LoVo (cell line): ENCODE measurements around the gene SPRY1.
A peak's percentile ranks its signal among the peaks of the same experiment; 100 is the strongest.

ENCODE experiments used
- DNase-seq: peaks from one replicate; pipeline ENCODE4 v3.0.0-alpha.2; 2016; ENCODE audit warnings: low spot score

The SPRY1 gene

DNA sequence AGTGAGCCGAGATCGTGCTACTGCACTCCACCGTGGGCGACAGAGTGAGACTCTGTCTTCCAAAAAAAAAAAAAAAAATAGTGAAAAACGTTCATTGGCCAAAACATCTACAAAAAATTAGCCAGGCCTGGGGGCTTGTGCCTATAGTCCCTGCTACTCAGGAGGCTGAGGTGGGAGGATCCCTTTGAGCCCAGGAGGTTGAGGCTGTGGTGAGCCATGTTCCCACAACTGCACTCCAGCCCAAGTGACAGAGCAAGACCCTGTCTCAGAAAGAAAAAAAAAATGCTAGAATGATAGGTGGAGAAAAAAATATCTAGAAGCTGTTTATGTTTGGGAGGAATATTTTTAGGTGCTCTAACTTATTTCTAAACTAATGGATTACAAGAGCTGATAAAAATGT is 14.9 kb downstream of the SPRY1 start:
- no peak for DNase-seq

DNA sequence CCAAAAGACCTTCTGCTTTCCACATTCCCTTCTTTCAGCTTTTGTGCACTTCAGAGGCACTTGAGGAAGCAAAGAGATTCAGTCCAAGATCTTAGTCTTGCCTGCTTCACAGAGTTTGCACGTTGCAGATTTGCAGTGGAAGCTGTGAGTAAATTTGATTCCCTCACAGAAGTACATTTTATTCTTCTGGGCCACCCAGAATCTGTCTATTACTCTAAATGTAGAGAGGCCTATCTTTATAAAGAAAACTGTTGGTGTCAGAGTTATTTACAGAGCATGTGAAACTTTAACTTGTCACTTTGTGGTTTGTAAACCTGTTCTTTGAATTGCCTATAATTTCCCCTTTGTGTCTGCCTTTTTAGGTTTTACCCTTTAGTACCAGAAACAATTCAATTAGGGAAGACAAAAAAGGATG is 15.5 kb downstream of the SPRY1 start:
- DNase-seq, result no peak

DNA sequence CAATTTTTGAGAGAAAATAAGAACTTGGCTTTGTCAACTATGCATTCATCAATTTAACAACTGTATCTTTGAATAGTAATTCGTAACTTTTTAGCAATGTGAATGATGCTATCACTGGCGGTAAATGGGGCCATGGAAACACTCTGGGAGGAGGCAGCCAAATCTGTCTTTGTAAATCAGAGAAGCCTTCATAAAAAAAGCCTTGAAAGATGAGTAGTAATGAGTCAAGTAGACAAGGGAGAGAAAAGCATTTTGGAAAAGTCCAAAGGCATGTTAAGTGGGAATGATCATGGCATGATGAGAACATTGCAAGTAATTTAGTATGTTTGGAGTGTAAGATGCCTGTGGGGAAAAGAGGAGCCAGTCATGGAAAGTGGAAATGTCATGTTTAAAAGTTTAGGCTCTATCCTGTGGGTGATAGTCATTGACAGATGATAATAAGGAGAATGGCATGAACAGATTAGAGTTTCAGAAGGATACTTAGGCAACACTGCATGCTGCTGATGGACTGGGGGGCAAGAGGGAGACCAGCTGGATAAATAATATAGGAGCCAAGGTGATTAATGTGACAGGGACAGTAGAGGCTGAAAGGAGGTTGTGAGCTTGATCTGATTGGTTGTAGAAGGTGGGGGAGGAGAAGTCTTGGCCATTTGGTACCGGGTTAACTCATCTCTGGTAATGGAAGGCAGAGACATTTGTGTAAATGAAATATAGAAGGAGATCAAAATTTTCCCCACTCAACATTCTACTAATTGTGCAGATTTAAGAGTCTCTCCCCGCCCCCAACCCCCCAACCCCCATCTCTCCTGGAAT is 16.3 kb downstream of the SPRY1 start:
- no peak for DNase-seq

DNA sequence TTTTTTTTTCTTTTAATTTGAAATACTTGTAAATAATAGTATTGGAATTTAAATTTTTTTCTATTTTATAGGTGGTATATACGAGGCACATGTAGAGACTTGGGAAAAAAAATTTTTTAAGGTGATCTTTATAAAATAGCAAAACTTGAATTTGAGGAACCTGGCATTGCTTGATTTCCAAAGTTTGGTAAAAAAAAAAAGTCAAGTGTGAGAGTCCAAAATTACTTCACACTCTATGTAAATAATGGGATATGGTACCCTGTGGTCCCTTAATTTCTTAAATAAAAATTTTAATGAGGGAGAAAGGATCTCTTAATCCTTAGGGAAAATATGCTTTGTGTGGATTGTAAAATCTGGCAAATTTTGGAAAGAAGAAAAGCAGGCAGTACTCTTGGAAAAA is 19.0 kb downstream of the SPRY1 start:
- DNase-seq, result no peak

DNA sequence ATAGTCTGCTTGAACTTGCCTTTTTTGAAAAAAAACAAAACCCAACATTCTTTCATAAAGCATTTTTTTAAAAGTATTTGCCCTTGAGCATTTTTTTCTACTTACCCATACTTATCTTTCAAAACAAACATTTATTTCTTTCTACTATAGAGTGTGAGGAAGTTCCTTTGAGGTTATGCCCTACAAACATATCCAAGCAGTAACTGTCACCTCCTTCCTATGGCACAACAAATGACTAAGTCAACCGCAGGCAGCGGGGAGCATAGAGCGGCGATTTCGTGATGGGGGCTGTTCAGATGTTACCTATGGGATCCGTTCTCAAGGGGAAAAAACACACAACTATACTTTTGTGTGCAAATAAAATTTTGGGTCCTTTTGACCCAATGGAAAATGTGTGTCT is 19.4 kb downstream of the SPRY1 start:
- DNase-seq, result no peak

DNA sequence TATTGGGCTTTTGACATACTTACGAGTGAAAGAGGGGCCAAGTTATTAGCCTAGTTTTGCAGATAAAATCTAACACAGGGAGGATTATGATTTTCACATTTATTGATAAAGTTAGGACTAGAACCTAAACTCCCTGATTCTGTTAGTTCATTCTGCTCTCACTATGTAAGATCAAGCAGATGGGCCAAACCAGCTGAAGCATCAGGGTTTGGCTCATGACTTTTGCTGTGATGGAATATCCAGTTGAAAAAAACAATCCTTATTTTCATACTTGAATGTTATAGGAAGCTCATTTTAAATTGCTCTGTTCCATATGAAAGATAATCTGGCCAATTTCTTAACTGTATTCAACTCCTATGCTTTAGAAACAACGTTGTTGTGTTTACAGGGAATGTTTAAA is 21.2 kb downstream of the SPRY1 start:
- DNase-seq, result no peak

DNA sequence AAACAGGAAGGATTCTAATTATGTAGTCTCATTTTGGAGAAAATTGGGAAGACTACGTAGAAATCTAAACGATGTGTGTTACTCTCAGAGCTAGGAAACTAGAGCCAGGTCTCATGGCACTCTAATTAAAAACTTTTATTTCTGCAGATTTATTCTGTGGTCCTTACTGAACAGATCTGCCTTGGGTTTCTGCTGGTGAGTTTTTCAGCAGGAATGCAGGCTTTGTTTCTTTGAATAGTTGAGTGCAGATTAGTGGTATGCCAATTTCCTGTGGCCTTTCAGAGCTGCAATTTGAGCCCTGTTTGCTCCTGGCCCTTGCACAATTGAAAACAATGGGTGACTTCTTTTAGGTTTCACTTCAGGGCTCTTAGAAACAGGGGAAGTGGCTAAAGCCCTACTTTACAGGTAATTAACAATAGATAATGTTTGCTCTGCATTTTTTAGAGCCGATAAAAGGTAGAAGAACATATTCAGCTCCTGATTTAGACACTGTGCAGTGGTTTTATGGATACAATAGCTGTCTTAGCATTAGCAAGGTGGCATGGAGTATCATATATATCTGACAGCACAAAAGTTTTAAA is 21.8 kb downstream of the SPRY1 start:
- DNase-seq, result peak; percentile 14

DNA sequence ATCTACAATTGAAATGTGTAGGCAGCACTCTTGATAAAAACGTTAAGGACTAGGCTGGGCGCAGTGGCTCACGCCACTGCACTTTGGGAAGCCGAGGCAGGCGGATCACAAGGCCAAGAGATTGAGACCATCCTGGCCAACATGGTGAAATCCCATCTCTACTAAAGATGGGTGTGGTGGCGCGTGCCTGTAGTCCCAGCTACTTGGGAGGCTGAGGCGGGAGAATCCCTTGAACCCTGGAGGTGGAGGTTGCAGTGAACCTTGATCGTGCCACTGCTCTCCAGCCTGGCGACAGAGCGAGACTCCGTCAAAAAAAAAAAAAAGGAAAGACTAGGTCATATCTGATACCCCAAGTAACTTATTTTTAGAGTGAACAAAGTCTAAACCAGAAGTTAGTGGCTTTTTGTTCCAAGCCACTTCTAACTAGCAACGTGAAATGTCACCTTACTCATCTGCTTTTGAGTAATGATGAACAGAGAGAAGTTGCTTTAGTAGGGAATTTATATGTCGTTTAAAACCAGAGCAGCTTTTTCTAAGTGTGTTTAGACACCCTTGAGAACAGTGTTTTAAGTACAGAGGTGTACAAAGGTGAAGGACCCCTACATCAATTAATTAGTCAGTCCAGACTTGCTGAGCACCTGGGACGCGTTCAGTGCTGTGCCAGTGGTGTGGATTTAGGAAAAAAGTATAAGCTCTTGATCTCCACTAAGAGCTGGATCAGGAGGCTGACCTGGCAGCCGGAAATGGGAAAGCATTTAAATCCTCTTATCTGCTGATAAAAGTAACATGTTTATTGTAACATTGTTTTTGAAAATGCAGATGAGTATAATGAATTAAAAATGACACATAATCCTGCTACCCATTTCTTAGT is 23.5 kb downstream of the SPRY1 start:
- DNase-seq, result no peak

DNA sequence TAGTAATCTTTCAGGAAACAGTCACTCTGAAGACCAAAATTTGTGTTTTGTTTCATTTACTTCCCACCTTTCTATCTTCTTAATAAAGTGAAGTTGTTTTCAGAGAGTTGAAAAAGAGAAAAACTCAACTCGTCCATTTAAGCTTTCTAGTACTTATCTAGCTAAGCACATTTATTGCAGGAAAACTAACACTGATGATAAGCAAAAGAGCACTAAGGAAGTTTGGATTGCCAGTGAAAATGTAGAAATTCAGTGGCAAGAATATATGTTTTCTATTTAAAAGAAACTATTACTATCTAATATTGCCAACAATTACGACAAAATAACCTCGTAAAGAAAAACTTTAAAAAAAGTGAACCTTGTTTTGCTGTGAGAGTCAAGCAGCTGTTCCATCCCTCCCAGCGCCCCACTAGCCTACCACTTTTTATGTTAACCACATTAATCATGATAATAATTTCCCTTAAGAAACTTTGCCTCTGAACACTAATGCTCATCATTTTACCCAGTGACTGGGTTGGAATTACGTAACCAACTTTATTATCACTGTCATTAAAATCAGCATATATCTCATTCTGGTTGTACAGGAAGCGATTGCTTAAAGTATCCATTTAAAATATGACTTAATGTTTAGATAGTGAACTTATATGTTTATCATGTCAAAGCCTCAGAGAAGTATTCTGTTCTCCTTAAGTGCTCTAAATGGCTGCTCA is 24.8 kb downstream of the SPRY1 start:
- DNase-seq, result no peak

DNA sequence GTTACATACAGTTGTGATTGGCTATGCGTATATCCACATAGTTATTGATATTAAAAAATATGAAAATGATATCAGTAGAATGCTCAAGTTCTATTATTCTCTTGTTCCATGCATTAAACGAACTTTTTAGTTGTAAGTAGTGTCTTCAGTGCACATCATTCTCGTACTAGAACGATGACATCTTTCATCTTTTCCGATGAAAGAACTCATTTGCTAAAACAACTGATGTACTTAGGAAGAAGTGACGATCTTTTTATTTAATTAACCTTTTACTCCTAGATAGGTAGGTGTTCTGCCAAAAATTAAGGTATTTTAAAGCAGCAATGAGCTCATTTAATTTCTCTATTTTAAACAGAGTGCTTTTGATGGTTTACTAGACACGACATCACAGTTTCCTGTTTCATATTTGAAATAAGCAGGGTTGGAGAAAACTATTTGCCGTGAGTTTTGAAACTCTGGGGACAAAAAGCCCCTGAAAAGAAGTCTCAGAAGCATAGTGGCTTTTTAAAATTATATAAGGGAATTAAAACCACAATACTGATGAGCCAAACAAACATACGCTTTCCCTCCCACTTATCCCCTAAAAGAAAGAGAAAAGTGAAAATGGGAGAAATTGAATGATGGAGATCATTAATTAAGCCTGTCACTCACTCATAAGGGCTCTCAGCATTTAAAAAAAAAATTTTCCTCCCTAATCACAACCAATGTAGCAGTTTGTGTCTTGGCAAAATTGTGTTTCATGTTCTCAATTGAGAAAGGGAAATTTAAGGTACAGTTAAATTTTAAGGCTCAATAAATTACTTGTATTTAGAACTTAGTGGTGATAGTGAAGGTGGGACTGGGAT is 25.6 kb downstream of the SPRY1 start:
- DNase-seq, result no peak

DNA sequence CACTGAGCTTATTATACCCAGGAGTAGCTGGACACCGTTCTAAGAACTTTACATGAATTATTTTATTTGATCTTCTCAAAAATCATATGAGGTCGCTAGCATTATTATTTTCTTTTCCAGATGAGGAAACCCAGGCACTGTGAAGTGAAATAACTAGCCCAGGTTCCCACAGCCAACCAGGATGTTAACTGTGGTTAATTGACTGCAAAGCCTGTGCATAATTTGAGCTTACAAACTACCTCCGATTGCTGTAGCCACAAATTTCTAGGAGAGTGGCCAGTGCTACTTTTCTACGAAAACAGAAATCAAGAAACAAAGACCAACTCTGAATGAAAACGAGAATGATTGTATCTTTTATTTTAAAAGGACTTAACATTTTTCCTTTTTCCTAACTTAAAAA is 27.2 kb downstream of the SPRY1 start:
- no peak for DNase-seq

DNA sequence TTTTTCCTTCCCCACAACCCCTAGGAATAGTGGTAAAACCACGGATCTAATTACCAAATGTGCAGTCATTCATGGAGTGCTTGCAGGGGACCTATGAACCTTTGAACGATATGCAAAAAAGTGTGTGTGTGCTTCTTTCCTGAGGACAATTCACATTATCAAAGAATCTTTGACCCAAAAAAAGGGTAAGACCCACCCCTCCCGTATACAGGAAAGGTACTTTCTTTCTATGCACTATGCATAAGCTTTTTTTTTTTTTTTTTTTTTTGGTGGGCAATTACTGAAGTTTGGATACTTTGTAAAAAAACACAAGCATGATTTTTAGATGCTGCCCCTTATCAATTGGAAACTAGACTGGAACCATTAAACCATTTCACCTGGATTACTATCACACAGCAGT is 31.4 kb downstream of the SPRY1 start:
- DNase-seq, result no peak

DNA sequence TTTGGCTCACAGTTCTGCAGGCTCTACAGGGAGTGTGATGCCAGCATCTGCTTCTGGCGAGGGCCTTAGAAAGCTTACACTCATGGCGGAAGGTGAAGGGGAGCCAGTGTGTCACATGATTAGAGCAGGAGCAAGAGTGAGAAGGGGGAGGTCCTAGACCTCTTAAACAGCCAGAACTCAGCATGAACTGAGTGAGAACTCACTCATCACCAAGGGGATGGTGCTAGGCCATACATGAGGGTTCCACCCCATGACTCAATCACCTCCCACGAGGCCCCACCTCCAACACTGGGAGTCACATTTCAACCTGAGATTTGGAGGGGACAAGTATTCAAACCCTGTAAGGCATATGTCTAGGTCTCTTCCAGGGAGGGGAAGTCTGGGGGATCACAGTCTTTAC is 33.4 kb downstream of the SPRY1 start:
- no peak for DNase-seq

DNA sequence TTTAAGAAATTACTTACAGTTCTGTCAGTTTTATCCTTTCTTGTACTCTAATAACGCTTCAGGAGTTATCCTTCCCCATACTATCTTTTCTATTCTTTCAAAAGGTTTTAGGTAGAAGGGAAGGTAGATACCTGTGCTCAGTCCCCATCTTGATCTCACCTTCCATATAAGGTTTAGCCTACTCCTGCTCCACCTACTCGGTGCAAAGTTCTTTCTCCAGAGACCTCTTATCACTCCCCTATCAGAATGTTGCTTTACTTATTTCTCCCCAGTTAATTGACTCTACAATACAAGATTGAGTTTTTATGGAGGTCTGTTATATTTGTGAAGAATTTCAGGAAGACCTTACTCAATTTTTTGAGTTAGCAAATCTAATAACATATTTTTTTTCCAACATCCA is 33.9 kb downstream of the SPRY1 start:
- no peak for DNase-seq

DNA sequence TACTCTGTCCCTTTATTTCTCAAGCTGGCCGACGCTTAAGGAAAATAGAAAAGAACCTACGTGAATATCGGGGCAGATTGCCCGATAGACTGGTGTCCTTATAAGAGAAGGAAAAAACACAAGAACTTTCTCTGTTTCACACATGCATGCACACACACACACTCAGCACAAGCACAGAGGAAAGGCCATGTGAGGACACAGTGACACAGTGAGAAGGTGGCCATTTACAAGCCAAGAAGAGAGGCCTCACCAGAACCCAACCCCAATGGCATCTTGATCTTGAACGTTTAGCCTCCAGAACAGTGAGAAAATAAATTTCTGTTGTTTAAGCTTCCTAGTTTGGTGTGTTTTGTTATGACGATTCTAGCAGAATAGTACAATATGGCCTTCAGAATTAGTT is 37.0 kb downstream of the SPRY1 start:
- DNase-seq, result no peak

DNA sequence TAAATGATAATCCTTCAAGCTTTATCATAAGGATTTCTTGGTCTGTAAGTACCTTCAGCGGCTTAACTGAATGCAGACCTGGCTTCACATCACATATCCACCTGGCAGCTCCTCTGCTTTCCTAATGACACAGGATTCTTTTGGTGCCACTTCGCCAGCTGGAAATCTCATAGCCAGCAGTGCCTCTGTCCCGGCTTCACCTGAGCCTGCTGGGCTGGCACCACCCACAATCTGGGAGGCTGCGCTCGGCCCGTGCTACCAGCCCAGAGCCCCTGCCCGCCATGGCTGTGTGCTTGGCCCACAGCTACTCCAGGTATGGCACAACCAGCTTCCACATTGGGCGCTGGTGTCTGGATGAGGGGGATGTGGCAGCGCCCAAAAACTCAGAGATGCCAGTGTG is 37.4 kb downstream of the SPRY1 start:
- no peak for DNase-seq

DNA sequence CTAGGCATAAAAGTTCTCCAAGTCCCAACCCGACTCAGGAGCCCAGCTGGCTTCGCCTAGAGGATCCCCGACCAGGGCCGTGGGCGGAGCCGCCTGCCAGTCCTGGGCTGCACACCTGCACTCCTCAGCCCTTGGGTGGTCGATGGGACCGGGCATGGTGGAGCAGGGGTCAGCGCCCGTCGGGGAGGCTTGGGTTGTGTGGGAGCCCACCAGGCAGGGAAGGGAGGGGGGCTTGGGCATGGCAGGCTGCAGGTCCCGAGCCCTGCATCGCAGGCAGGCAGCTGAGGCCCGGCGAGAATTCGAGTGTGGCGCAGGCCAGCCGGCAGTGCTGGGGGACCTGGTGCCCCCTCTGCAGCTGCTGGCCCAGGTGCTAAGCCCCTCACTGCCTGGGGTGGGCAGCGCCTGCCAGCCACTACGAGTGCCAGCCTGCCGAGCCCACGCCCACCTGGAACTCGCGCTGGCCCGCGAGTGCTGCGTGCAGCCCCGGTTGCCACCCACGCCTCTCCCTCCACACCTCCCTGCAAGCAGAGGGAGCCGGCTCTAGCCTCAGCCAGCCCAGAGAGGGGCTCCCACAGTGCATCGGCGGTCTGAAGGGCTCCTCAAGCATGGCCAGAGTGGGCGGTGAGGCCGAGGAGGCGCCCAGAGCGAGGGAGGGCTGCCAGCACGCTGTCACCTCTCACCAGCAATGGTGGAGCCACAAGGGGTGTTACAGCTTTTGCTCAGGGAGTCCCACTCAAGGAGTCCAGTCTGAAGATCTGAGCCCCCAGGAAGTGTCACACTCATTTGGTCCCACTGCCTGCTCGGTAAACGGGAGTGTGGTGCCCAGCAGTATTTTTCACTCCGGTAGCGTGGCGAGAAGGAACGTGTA is 38.9 kb downstream of the SPRY1 start:
- DNase-seq, result no peak

DNA sequence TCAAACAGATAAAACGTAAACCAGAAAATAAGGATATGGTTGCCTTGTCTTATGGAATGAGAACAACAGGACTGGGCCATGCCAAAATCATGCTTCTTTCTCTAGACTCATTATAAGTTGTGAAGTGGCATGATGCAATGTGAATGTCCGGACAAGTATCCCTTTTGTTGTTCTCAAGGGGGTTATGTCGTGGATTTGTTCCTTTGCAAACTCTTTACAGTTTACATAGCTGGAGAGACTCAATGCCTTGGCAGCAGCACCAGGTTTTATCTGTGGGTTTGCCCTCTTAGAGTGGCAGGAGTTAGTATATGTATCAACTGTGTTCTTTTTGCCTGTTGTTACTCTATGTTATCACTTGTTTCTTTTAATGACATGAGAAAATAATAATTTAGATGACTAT is 41.4 kb downstream of the SPRY1 start:
- no peak for DNase-seq

DNA sequence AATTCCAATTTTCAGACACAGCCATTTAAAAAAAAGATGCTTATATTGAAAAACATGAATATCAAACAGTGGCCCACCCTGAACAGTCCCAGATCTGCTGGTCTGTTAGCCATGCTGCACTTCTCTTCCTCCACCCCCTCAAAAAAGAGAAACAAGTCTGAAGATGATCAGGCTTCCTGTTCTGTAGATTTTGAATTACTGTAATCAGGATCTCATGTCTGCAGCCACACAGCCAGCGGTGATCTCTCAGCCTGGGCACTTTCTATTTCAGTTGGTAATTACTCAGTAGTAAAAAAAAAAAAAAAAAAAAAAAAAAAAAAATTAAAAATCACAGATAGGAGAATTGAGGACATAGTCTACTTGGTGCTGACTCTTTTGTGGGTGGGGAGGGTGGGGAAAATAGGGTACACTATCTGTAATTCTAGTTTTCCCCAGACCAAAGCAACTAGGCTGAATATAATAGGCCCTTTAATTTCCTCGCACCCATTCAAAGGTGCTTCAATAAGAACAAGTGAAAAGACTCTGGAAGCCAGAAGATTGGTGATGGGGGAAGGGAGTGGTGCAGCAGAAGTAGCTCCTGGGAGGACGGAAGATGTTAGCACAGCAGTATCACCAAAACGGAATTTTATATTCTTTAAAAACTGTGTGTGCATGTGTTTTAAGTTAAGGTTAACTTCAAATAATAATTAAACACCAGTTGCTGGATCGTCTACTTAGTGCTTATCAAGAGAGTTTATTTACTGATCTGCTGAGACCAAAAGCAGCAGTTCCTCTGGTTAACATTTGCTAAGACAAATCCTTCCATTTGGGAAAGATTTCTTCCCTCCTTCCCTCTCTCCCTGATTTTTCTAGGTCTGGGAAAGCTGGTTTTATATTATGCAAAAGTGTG is 47.0 kb downstream of the SPRY1 start:
- DNase-seq, result no peak
